ENCODE measurements around the gene SUSD4.

SUSD4 gene

GRCh38 chr1:223175633-223176032 lies 188.3 kb downstream of the SUSD4 start:
- no peak for DNase-seq

DNA sequence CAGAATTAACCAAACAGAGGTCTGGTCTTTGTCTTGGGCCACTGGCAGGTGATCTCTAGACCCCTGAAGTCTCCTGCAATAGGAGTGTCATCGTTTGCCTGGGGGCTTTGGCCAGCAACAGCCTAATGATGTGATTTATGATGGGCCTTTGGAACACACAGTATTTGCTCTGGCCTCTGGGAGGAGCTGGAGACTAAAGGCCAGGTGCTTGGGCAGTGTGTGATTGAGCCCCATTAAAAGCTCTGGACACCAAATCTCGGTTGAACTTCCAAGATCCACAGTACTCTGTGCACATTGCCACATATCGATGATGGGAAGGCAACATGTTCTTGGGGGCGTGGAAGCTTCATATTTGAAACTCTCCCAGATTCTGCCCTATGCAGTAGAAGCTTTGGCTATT lies 188.9 kb downstream of the SUSD4 start:
- DNase-seq: peak; percentile 35

Data from NCI-H146 (cell line).